ENCODE data around the gene FARSA. TPM values are rescaled to one million over a fixed set of nuclear protein-coding genes. Genes with fewer than 3 reads are reported as not detected.
A peak's percentile ranks its signal among the peaks of the same experiment; 100 is the strongest.

FARSA gene
- total and polyA plus RNA-seq, 2 of the 13 experiments (the other 11 are each of a cell fraction or from before 2014, with no cell fraction given) = 25.9 to 72.0 TPM

- TF ChIP-seq TFE3 (CRISPR knock-in tag; IDR thresholded peaks at IDR 0.05) (peak; percentile 80; the same call in 1 of the 2 replicates), ZC3H4 (CRISPR knock-in tag; IDR thresholded peaks at IDR 0.05; ENCODE audit: borderline replicate concordance) (0 out of 2 replicates have a peak, but pooled peaks have one; percentile 18), REST (IDR thresholded peaks at IDR 0.05; ENCODE audit: borderline replicate concordance in 1 of 2, low read depth in 1 of 2, low read length in 2 of 2) (peak in 1 of 2 experiments; percentile 68; a peak in 1 of 4 replicates), HNF4G (IDR thresholded peaks at IDR 0.05; ENCODE audit: borderline replicate concordance, low read depth, low read length) (no peak), HNF4G (CRISPR knock-in tag; IDR thresholded peaks at IDR 0.05; ENCODE audit: borderline replicate concordance, low read depth) (no peak), ZBTB21 (CRISPR knock-in tag; IDR thresholded peaks at IDR 0.05) (0 out of 2 replicates have a peak, but pooled peaks have one; percentile 22), ZBTB25 (CRISPR knock-in tag; IDR thresholded peaks at IDR 0.05) (peak; percentile 34; the same call in 1 of the 2 replicates), FOSL2 (CRISPR knock-in tag; IDR thresholded peaks at IDR 0.05) (0 out of 2 replicates have a peak, but pooled peaks have one; percentile 4), ZNF570 (CRISPR knock-in tag; IDR thresholded peaks at IDR 0.05; ENCODE audit: borderline replicate concordance) (0 out of 2 replicates have a peak, but pooled peaks have one; percentile 65), POLR2AphosphoS2 (IDR thresholded peaks at IDR 0.05; ENCODE audit: low read depth, low read length) (peak; percentile 76; the same call in 1 of the 2 replicates), ZFP1 (CRISPR knock-in tag; IDR thresholded peaks at IDR 0.05) (0 out of 2 replicates have a peak, but pooled peaks have one; percentile 51), ZNF225 (CRISPR knock-in tag; IDR thresholded peaks at IDR 0.05) (no peak; the same call in 1 of the 2 replicates), ZNF317 (CRISPR knock-in tag; IDR thresholded peaks at IDR 0.05) (no peak; the same call in 1 of the 2 replicates), GTF2F1 (IDR thresholded peaks at IDR 0.05; ENCODE audit: low read length) (peak; percentile 71; the same call in 1 of the 2 replicates), TBX3 (IDR thresholded peaks at IDR 0.05; ENCODE audit: borderline replicate concordance) (peak; percentile 72; the same call in 1 of the 2 replicates), KLF16 (CRISPR knock-in tag; IDR thresholded peaks at IDR 0.05) (peak; percentile 73 to 81; a peak in 2 of 4 replicates), ZNF724P (CRISPR knock-in tag; IDR thresholded peaks at IDR 0.05; ENCODE audit: borderline replicate concordance) (0 out of 2 replicates have a peak, but pooled peaks have one; percentile 48), SOX5 (CRISPR knock-in tag; IDR thresholded peaks at IDR 0.05; ENCODE audit: borderline replicate concordance) (peak; percentile 19; the same call in 1 of the 2 replicates), ZSCAN25 (CRISPR knock-in tag; IDR thresholded peaks at IDR 0.05) (peak; percentile 59; the same call in 1 of the 2 replicates), ZNF800 (CRISPR knock-in tag; IDR thresholded peaks at IDR 0.05) (no peak)
These were observed 4.6 kb upstream of the FARSA start, which contains the start of gene CALR (continued) for GRCh38 chr19:12937927-12938778.

All from HepG2 (cell line).